Motor neuron (in vitro differentiated cells): ENCODE data around the gene CD52. TPM values are rescaled to one million over a fixed set of nuclear protein-coding genes. Genes with fewer than 3 reads are reported as not detected.

Experiments
- ATAC-seq, 8 experiments: fragments of 200-7000 bp; cut with Tn5 transposase; replicated peaks in 6 of 8; 2 replicates each; pipeline ENCODE4 v1.8.0; 2021; ENCODE audit warnings: mild to moderate bottlenecking in 8 of 8, moderate library complexity in 8 of 8
- H3K27ac ChIP-seq, 2 donors: fragments of 250-450 bp; sonication (Bioruptor Pico); 2 replicates each; pipeline ENCODE4 v1.9.0; 2021; ENCODE audit warnings: antibody characterized with exemption in 2 of 2, mild to moderate bottlenecking in 2 of 2, moderate library complexity in 1 of 2
- H3K4me1 ChIP-seq, 2 donors: fragments of 250-450 bp; sonication (Bioruptor Pico); replicated peaks in 1 of 2; 2 replicates each; pipeline ENCODE4 v1.6.1; 2021; ENCODE audit warnings: antibody characterized with exemption in 2 of 2, mild to moderate bottlenecking in 2 of 2, moderate library complexity in 1 of 2
- H3K4me3 ChIP-seq, 5 donors: fragments of 250-450 bp; sonication (Bioruptor Pico); 2 replicates each; pipeline ENCODE4 v1.9.0; 2021; ENCODE audit warnings: antibody characterized with exemption in 5 of 5, mild to moderate bottlenecking in 5 of 5, moderate library complexity in 4 of 5
- WGBS, 10 experiments: fragments of 450-650 bp; shearing (Covaris generic); methylation state at CpG; one replicate each; pipeline ENCODE4 v1.0.0; 2022; 5-methylcytosine and 5-hydroxymethylcytosine counted together
- in situ Hi-C, 9 experiments: fragments of 400-800 bp; cut with MboI; loops; one replicate each; pipeline ENCODE4 v1.15.0; 2021; ENCODE audit warnings: low sequenced_read_pairs in 9 of 9, low pct_unique_long_range_greater_than_20kb in 2 of 9; ENCODE audit not compliant: unreplicated experiment in 9 of 9
- total RNA-seq, 8 experiments: library from RNA; unstranded; fragments of 300-600 nt; gene quantifications; 2 replicates each; pipeline versions ENCODE4 v1.2.3 to v1.2.4, GENCODE V29; 2022

Gene CD52, protein sequence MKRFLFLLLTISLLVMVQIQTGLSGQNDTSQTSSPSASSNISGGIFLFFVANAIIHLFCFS
- total RNA-seq: under 1 TPM in 3 of 8 experiments, not detected in 5; 0.49 to 0.76 (median 0.71) TPM

DNA sequence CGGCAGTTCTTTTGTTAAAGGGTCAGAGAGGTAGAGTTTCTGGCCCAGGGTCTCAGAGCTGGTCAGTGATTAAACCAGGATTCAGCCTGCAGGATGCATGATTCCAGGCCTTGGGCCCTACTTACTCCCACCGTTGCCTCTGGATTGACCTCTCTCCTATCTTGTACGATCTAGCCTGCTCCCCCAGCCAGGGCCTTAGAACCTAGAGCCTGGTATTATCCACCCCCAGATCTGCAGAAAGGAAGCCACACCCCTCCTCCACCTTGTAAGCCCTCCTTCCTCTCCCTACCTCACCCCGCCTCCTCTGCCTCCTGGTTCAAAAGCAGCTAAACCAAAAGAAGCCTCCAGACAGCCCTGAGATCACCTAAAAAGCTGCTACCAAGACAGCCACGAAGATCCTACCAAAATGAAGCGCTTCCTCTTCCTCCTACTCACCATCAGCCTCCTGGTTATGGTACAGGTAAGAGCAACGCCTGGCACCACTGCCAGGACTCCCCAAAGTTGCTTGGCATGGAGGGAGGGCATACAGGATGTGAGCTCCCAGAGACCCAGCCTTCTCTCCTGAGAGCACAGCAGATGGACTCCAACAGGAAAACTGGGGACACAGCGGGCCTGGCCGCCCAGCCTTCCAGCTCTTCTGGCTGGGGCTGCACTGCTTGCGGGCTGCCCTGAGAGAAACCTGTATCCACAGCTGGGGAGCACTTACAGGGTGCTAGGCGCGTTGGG is at the start of gene CD52:
Gene CD52, plus strand, starts transcription at position 347 of the 726 bp plus-strand sequence. Its CDS starts 60 bp downstream, at position 407.
- WGBS, 10 experiments: 42 to 100% (median 74%) methylated on average over 1 to 7 of the region's 12 CpGs
- in situ Hi-C loops: no loop called here
- H3K4me3 ChIP-seq: no peak within 1 kb of the TSS
- ATAC-seq: no peak
- H3K27ac ChIP-seq: no peak within 1 kb of the TSS
- peaks cover 3 to 9% of the 10 kb centered on the region in 2 donors for H3K4me1 ChIP-seq

DNA sequence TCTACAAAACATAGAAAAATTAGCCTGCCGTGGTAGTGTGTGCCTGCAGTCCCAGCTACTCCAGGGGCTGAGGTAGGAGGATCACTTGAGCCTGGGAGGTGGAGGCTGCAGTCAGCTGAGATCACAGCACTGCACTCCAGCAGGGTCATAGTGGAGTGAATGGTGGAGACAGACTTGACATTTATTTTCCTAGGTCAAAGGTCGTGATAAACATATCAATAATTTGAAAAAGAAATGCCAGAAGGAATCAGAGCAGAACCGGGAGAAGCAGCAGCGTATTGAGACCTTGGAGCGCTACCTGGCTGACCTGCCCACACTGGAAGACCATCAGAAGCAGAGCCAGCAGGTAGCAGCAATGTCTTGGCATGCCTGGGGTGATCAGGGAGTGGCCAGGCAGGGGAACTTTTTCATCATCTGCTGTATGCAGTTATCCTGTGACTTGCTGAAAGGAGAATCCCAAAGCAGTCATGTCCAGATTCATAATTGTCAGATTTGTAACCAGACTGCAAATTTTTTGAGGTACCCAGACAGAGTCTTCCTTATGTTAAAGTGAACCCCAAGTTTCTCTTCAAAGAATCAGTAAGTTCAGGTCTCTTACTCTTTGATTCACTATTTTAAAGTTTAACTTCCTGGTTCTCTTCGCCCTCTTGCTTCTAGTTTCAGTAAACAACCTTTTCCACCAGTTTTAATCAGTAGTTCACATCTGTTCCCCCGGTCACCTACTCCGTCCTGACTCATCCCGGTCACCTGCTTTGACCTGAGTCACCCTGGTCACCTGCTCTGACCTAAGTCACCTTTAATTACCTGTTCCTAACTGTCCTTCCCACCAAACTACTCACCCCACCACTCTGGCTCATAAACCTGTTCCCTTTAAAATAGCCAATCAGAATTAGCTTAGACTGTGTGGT is 49.2 kb upstream of the CD52 start:
- ATAC-seq: no peak
- in situ Hi-C loops: no loop called here
- WGBS, 10 experiments: 77 to 100% (median 95%) methylated on average over 1 to 9 of the region's 9 CpGs

DNA sequence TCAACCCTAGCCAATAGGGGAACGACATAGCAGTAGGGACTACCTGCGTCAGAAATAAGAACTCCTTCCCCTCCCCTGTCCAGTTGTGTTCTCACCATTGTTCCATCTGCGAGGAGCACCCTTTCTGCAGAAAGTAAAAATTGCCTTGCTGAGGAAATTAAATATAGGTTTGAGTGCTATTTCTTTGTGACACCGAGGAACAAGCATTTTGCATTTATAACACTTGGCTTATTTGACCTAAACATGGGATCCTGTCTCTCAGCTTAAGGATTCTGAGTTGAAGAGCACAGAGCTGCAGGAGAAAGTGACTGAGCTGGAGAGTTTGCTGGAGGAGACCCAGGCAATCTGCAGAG is 48.6 kb upstream of the CD52 start:
- in situ Hi-C loops: no loop called here

More for the DNA sequence above, 49.2 kb upstream of the CD52 start:
- H3K4me3 ChIP-seq: no peak overlapping the region
- H3K27ac ChIP-seq: no peak overlapping the region
- no peaks in the 10 kb centered on the region for H3K4me1 ChIP-seq

DNA sequence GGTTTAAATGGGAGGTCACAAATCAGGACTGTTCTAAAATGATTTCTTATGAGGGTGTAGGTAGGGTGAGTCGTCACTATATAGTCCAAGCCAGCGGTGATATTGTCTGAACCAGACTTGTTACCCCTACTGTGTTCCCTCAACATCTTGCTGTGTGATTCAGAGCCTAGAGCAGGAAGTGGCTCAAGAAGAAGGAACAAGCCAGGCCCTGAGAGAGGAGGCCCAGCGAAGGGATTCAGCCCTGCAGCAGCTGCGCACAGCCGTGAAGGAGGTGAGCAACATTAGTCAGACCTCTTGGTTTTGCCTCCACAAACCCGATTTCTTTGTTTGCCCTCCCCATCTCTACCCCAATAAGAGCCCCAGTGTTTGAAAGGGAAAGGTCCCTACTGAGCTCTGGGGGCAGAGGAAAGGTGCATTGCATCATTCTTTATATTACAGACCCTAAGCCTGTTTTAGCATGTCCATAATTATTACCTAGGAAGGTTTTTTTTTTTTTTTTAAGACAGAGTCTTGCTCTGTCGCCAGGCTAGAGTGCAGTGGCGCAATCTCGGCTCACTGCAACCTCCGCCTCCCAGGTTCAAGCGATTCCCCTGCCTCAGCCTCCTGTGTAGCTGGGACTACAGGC is 42.8 kb upstream of the CD52 start:
- in situ Hi-C loops: loop anchor here in 1 of 9 experiments (25.0 kb wide), 1 partner anchor 112 kb away; no protein-coding TSS in a partner anchor
- H3K27ac ChIP-seq: no peak overlapping the region
- 82 to 100% (median 87%) methylated on average over 1 to 11 of the region's 11 CpGs; no CpG with 5 or more reads in 2 of the 10 experiments for WGBS, 10 experiments
- no peak overlapping the region for H3K4me3 ChIP-seq
- H3K4me1 ChIP-seq: peaks cover 8 to 12% of the 10 kb centered on the region in 2 donors
- no peak for ATAC-seq

More for the DNA sequence above, 48.6 kb upstream of the CD52 start:
- Histone ChIP-seq H3K4me3 (no peak overlapping the region), H3K27ac (no peak overlapping the region), H3K4me1 (no peaks in the 10 kb centered on the region)
- no peak for ATAC-seq
- WGBS, 10 experiments: 91 to 100% (median 100%) methylated on average over 1 to 4 of the region's 4 CpGs; no CpG with 5 or more reads in 1 of the 10 experiments

DNA sequence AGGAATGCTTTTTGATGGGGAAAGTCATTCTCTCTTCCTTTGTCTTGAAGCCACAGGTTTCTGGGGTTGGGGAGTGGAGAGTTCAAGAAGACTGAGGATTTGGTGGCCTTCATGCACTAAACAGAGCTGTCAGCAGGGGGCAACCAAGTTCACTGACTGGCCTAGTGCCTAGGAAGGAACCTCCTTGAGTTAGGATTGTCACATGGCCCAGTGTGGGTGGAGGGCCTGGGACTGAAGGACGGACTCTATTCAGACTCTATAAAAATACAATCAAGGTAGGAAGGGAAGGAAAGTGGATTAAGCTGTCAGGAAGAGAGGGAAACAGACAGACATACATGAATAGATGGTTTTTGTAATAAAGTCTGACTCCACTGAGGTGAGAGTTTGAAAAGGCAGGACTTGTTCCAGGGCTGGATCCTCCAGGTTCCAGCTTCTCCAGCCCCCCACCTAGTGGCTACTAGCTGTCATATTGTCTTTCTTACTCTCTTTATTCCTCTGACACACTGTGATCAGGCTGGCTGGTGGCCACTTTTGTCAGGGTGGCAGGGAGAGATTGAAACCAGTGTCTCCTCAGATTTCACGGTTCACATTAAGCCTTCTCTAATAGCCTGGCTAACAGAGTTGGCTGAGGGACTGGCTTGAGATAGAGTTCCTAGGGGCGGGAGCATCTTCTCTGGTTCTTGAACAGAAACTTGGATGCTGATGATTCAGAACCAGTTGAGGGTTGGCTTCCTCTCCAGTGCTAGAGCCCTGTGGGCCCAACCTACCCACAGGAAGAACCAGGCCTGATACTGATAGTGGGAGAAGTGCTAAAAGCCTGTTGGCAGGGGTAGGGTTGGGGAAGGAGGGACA is 42.0 kb upstream of the CD52 start:
- Histone ChIP-seq H3K4me3 (no peak overlapping the region), H3K27ac (no peak overlapping the region), H3K4me1 (peaks cover 12 to 17% of the 10 kb centered on the region in 2 donors)
- WGBS, 10 experiments: 0 to 84% (median 77%) methylated on average over 1 to 3 of the region's 3 CpGs; no CpG with 5 or more reads in 1 of the 10 experiments
- in situ Hi-C loops: loop anchor here in 1 of 9 experiments (25.0 kb wide), 1 partner anchor 111 kb away; no protein-coding TSS in a partner anchor
- ATAC-seq: peak; percentile 11 to 47 (median 23)

DNA sequence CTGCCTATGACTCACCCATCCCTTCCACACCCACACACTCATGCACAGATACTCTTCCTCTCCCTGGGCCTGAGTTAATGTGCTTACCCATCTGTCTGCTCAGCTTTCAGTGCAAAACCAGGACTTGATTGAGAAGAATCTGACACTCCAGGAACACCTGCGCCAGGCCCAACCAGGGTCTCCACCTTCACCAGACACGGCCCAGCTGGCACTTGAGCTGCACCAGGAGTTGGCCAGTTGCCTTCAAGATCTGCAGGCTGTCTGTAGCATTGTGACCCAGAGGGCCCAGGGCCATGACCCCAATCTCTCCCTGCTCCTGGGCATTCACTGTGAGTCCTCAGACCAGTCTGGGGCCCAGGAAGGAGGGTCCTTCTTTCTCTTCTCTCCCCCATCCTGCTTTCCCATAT is 41.3 kb upstream of the CD52 start:
- in situ Hi-C loops: loop anchor here in 1 of 9 experiments (25.0 kb wide), 1 partner anchor 111 kb away; no protein-coding TSS in a partner anchor
- ATAC-seq: peak in 1 of 8 experiments; percentile 2
- peaks cover 19 to 23% of the 10 kb centered on the region in 2 donors for H3K4me1 ChIP-seq
- no peak overlapping the region for H3K4me3 ChIP-seq
- H3K27ac ChIP-seq: no peak overlapping the region
- WGBS, 10 experiments: 0 to 100% (median 100%) methylated on average over 1 to 2 of the region's 2 CpGs; no CpG with 5 or more reads in 4 of the 10 experiments

DNA sequence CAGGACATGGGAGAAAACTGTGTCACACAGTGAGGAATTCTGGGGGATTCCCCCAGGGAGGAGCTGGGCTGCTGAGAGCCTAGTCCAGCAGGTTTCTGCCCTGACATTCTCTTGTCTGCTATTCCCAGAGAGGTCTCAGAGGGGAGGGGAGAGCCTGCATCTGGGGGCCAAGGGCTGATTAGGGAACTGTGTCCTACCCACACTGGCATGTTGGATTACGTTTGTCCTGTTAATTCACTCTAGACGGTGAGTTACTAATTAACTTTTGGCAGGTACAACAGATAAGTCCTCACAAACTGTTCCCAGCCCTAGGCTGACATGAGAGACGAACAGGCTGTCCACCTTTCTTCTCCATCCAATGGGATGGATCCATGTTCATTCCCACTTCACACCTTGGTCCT is 40.5 kb upstream of the CD52 start:
- WGBS, 10 experiments: 90 to 100% (median 100%) methylated on average over 1 to 3 of the region's 3 CpGs; no CpG with 5 or more reads in 5 of the 10 experiments
- in situ Hi-C loops: loop anchor here in 1 of 9 experiments (25.0 kb wide), 1 partner anchor 110 kb away; no protein-coding TSS in a partner anchor
- H3K4me3 ChIP-seq: no peak overlapping the region
- ATAC-seq: no peak
- no peak overlapping the region for H3K27ac ChIP-seq
- H3K4me1 ChIP-seq: peaks cover 23 to 30% of the 10 kb centered on the region in 2 donors

DNA sequence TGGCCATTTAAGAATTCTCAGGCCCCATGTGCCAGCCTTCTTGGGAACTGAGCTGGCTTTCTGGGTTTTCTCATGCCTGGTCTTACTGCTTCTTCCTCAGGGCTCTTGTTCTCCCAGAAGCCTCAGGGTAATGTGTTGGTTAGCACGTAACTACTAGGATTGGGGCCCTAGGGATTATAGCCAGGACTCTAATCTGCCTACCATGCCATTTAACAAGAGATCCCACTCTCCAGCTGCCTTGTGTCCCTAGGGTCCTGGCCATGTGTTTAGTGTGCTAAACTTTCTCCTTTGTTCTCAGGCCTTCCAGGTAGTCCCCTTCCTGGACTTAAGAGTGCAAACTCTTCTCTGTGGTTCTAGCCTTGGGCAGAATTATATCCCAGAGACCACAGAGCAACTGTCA is 40.0 kb upstream of the CD52 start:
- Histone ChIP-seq H3K4me1 (peaks cover 23 to 30% of the 10 kb centered on the region in 2 donors), H3K4me3 (no peak overlapping the region), H3K27ac (no peak overlapping the region)
- 20 to 100% (median 100%) methylated on average over 1 of the region's 1 CpG; no CpG with 5 or more reads in 4 of the 10 experiments for WGBS, 10 experiments
- in situ Hi-C loops: loop anchor here in 1 of 9 experiments (25.0 kb wide), 1 partner anchor 110 kb away; no protein-coding TSS in a partner anchor
- ATAC-seq: no peak

DNA sequence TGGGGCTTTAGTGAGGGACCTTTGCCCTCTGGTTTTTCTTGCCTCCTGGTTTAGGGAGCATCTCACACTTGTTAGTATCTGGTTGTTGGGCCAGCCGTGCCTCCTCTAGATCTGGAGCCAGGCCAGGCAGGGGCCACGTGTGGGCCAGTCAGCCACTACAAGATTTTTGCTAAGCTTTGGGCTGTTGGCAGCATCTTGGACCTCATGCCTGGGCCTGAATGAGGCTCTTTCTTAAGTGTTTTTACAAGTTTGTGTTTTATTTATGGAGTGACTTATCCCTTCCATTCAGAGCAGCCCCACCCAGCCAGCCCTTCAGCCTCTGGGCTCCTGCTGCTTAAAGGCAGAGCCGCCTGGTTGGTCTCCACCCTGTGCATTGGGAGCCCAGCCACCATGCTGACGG is 39.5 kb upstream of the CD52 start:
- Histone ChIP-seq H3K4me1 (peaks cover 23 to 30% of the 10 kb centered on the region in 2 donors), H3K27ac (no peak overlapping the region), H3K4me3 (no peak overlapping the region)
- in situ Hi-C loops: loop anchor here in 1 of 9 experiments (25.0 kb wide), 1 partner anchor 109 kb away; no protein-coding TSS in a partner anchor
- ATAC-seq: peak in 3 of 8 experiments; percentile 18 to 26 (median 23)
- WGBS, 10 experiments: 0 to 100% (median 80%) methylated on average over 1 to 4 of the region's 4 CpGs; no CpG with 5 or more reads in 3 of the 10 experiments

DNA sequence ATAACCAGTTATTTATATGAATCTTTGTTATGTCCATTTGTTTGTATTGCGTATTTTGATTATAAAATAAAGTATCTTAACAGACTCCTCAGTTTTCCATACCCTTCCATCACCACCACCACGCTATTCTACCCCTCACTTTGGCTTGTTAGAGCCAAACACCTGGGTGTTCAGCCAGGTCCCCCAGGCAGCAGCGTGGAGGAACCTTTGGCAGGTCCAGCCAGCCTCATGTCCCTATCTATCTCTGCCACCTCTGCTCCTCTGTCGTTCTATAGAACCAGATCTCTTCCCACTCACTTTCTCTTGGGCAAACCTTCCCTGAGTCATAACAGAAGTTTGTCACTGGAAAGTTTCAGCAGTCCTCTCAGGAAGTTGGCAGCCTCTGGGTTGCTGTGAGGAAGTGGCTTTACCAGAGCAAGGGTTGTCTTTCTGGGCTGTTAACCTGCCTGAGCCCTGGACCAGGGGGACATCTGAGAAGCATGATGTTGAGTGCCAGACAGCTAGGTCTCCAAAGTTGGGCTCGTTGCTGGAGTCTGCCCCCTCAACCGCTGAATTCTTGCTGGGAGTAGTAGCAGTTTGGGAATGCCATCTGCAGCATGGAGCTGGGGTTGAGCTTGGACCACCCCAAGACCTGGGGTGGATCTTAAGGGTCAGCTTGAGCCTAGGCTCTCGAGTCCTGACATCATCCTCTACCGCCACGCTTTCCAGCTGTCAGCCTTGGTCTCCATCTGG is 38.9 kb upstream of the CD52 start:
- no peak for ATAC-seq
- Histone ChIP-seq H3K4me1 (peaks cover 23 to 30% of the 10 kb centered on the region in 2 donors), H3K4me3 (peak overlapping the region; percentile 48 to 92 (median 52)), H3K27ac (peak overlapping the region in 1 of 2 donors; percentile 66)
- WGBS, 10 experiments: 0 to 100% (median 65%) methylated on average over 1 to 9 of the region's 9 CpGs; no CpG with 5 or more reads in 1 of the 10 experiments
- in situ Hi-C loops: loop anchor here in 1 of 9 experiments (25.0 kb wide), 1 partner anchor 108 kb away; no protein-coding TSS in a partner anchor
